C4-2B (cell line): ENCODE data around the gene C6orf58.

Source experiments
- CTCF ChIP-seq: fragments of 450-650 bp; conservative IDR thresholded peaks from 2 replicates; pipeline ENCODE4 v1.5.1; 2017; ENCODE audit warnings: mild to moderate bottlenecking
- ZFX ChIP-seq: fragments of 450-650 bp; IDR thresholded peaks from 2 replicates; pipeline ENCODE4 v1.6.1; 2017

- TF ChIP-seq CTCF (no peak), ZFX (no peak)
These were observed 12.2 kb downstream of the C6orf58 start for GRCh38 chr6:127589135-127589534.
